Endothelial cell (in vitro differentiated cells): ENCODE data around the gene USP5. TPM values are rescaled to one million over a fixed set of nuclear protein-coding genes. Genes with fewer than 3 reads are reported as not detected.
A peak's percentile ranks its signal among the peaks of the same experiment; 100 is the strongest.

Experiments
- DNase-seq: peaks from one replicate; pipeline ENCODE4 v3.0.0; 2021; ENCODE audit warnings: low spot score
- H3K27ac Mint-ChIP-seq: one replicate; pipeline ENCODE4 v1.8.0; 2021; ENCODE audit warnings: mixed read lengths, inconsistent platforms; ENCODE audit not compliant: unreplicated experiment
- H3K27me3 Mint-ChIP-seq: one replicate; pipeline ENCODE4 v1.8.0; 2021; ENCODE audit warnings: mild to moderate bottlenecking, moderate library complexity, mixed read lengths, inconsistent platforms; ENCODE audit not compliant: unreplicated experiment
- H3K36me3 Mint-ChIP-seq: one replicate; pipeline ENCODE4 v1.8.0; 2021; ENCODE audit warnings: mild to moderate bottlenecking, low read depth, mixed read lengths, inconsistent platforms; ENCODE audit not compliant: unreplicated experiment
- H3K4me1 Mint-ChIP-seq: one replicate; pipeline ENCODE4 v1.8.0; 2021; ENCODE audit warnings: mild to moderate bottlenecking, mixed read lengths, inconsistent platforms; ENCODE audit not compliant: unreplicated experiment
- H3K4me3 Mint-ChIP-seq: one replicate; pipeline ENCODE4 v1.8.0; 2021; ENCODE audit warnings: mild to moderate bottlenecking, mixed read lengths, inconsistent platforms; ENCODE audit not compliant: unreplicated experiment
- H3K9me3 Mint-ChIP-seq: one replicate; pipeline ENCODE4 v1.8.0; 2021; ENCODE audit warnings: mixed read lengths, inconsistent platforms; ENCODE audit not compliant: unreplicated experiment
- total RNA-seq: library from RNA; stranded (reverse); fragmentation: NEBNext Ultra II Directional; extraction: Animal tissue kit (Norgen Biotek cat#: 25700); gene quantifications from one replicate; pipeline ENCODE4 v1.2.1, GENCODE V29; 2021; ENCODE audit not compliant: unreplicated experiment
- TF ChIP-seq, protein P1 (sequence below): fragments of 200-600 bp; sonication (generic); IDR thresholded peaks from one replicate; pipeline ENCODE4 v1.5.0; 2021; ENCODE audit warnings: antibody characterized with exemption; ENCODE audit not compliant: unreplicated experiment

Gene USP5
- total RNA-seq, 1 donor from 2014 or later, result 119 TPM

DNA sequence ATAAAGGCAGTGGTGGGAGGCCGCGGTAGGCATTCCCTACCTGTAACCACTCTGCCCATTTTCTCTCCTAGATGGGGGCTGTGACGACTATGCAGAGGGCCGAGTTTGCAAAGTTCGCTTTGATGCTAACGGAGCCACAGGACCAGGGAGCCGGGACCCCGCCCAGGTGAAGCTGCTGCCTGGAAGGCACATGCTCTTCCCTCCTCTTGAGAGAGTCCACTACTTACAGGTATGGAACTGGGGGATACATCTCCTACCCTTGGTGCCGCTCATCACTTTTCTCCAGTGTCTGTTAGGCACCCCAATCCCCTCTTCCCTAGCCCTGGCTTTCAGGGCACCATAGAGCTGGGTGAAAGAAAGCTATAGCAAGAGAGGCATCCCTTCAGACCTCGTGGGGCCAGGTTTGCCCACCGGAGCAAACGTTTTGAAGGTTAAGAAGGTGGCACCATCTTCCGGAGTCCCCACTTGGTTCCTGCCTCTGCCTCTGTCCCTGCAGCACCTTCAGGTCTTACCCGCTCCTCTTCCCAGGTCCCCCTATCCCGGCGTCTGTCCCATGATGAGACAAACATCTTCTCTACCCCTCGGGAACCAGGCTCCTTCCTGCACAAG is 25.7 kb upstream of the USP5 start:
- H3K36me3 Mint-ChIP-seq, result peaks cover 12% of the 10 kb centered on the region
- H3K27ac Mint-ChIP-seq, result no peak overlapping the region
- peak overlapping the region; percentile 51 for H3K4me3 Mint-ChIP-seq
- TF ChIP-seq, protein P1, sequence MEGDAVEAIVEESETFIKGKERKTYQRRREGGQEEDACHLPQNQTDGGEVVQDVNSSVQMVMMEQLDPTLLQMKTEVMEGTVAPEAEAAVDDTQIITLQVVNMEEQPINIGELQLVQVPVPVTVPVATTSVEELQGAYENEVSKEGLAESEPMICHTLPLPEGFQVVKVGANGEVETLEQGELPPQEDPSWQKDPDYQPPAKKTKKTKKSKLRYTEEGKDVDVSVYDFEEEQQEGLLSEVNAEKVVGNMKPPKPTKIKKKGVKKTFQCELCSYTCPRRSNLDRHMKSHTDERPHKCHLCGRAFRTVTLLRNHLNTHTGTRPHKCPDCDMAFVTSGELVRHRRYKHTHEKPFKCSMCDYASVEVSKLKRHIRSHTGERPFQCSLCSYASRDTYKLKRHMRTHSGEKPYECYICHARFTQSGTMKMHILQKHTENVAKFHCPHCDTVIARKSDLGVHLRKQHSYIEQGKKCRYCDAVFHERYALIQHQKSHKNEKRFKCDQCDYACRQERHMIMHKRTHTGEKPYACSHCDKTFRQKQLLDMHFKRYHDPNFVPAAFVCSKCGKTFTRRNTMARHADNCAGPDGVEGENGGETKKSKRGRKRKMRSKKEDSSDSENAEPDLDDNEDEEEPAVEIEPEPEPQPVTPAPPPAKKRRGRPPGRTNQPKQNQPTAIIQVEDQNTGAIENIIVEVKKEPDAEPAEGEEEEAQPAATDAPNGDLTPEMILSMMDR, result no peak
- H3K9me3 Mint-ChIP-seq, result no peaks in the 10 kb centered on the region
- no peak for DNase-seq
- H3K27me3 Mint-ChIP-seq, result peaks cover 26% of the 10 kb centered on the region
- peaks cover 38% of the 10 kb centered on the region for H3K4me1 Mint-ChIP-seq

- TF ChIP-seq, protein P1, result no peak
- Mint-ChIP-seq H3K4me3 (peak overlapping the region; percentile 86), H3K27me3 (peaks cover 27% of the 10 kb centered on the region), H3K4me1 (peaks cover 37% of the 10 kb centered on the region), H3K27ac (peak overlapping the region; percentile 80), H3K36me3 (peaks cover 18% of the 10 kb centered on the region), H3K9me3 (no peaks in the 10 kb centered on the region)
- DNase-seq, result peak; percentile 4
These were observed 25.1 kb upstream of the USP5 start for GRCh38 chr12:6826734-6827436.

DNA sequence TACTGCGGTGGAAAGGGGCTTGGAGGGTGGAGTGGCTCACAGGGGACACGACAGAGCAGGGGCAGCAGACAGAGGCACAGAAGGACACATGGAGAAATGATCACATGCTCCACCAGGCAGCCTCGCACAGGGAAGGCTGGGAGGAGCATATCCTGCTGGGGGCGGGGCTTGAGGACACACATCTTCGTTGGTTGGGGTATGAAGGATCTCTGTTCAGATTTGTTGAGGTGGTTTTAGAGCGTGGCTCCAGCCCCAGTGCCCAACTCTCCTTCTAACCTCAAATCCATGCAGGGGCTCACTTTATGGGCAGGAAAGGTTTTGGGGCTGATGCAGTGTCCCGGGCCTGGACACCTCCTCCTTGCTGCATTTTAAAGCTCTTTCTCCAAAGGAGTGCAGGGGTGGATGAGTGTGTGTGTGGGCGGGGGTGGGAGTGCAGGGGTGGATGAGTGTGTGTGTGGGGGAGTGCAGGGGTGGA is 24.5 kb upstream of the USP5 start:
- Mint-ChIP-seq H3K4me1 (peaks cover 35% of the 10 kb centered on the region), H3K4me3 (peak overlapping the region; percentile 86), H3K27me3 (peaks cover 27% of the 10 kb centered on the region), H3K27ac (peak overlapping the region; percentile 80), H3K9me3 (no peaks in the 10 kb centered on the region), H3K36me3 (peaks cover 22% of the 10 kb centered on the region)
- TF ChIP-seq, protein P1, result no peak
- DNase-seq, result peak; percentile 67

- H3K4me1 Mint-ChIP-seq, result peaks cover 29% of the 10 kb centered on the region
- H3K27me3 Mint-ChIP-seq, result peaks cover 25% of the 10 kb centered on the region
- peak; percentile 35 for DNase-seq
- peaks cover 22% of the 10 kb centered on the region for H3K36me3 Mint-ChIP-seq
- H3K9me3 Mint-ChIP-seq, result no peaks in the 10 kb centered on the region
- TF ChIP-seq, protein P1, result no peak
- H3K4me3 Mint-ChIP-seq, result peak within 1 kb of the TSS; percentile 99
- H3K27ac Mint-ChIP-seq, result peak within 1 kb of the TSS; percentile 80
These were observed 23.8 kb upstream of the USP5 start, which contains the start of gene P3H3 for GRCh38 chr12:6827982-6828780. P3H3 (plus strand) TSS chr12:6828407; CDS start chr12:6828441, 34 bp downstream.
